NOMO-1 treated with DMSO at 0.1 percent for 48 hours (cell line): ENCODE results near the gene APOL3.
"Not testable (repeated sequence)": the region's sequence is repeated elsewhere in the genome, so short reads cannot be mapped to it uniquely, and the experiment has no call there.

Experiments used
- DNase-seq: peaks from one replicate; lab custom pipeline; 2025; ENCODE audit not compliant: unreplicated experiment; lab: John Stamatoyannopoulos, UW

Gene APOL3

GRCh38 chr22:36193171-36193570 lies 32.6 kb upstream of the APOL3 start:
- DNase-seq: no peak

GRCh38 chr22:36192542-36192941 lies 32.0 kb upstream of the APOL3 start:
- DNase-seq: no peak

- DNase-seq: no peak
Observed at GRCh38 chr22:36191106-36191836, 30.7 kb upstream of the APOL3 start.

GRCh38 chr22:36187862-36188261 lies 27.3 kb upstream of the APOL3 start:
- DNase-seq: not testable (repeated sequence)

GRCh38 chr22:36185828-36186624 lies 25.5 kb upstream of the APOL3 start:
- no peak for DNase-seq

GRCh38 chr22:36184433-36185025 lies 24.0 kb upstream of the APOL3 start:
- DNase-seq: no peak

- no peak for DNase-seq
Observed at GRCh38 chr22:36183446-36183845, 22.9 kb upstream of the APOL3 start.

- DNase-seq: no peak
Observed at GRCh38 chr22:36182857-36183256, 22.3 kb upstream of the APOL3 start.

- no peak for DNase-seq
Observed at GRCh38 chr22:36182056-36182455, 21.5 kb upstream of the APOL3 start.

- DNase-seq: no peak
Observed at GRCh38 chr22:36180928-36181327, 20.4 kb upstream of the APOL3 start.

GRCh38 chr22:36180038-36180880 lies 19.7 kb upstream of the APOL3 start:
- peak; percentile 58 for DNase-seq

- DNase-seq: no peak
Observed at GRCh38 chr22:36177160-36177559, 16.6 kb upstream of the APOL3 start.

GRCh38 chr22:36175892-36176291 lies 15.3 kb upstream of the APOL3 start:
- DNase-seq: no peak

GRCh38 chr22:36171941-36172340 lies 11.4 kb upstream of the APOL3 start:
- DNase-seq: no peak

GRCh38 chr22:36166518-36167220 lies 6.1 kb upstream of the APOL3 start:
- no peak for DNase-seq

- no peak for DNase-seq
Observed at GRCh38 chr22:36166086-36166485, 5.5 kb upstream of the APOL3 start.

GRCh38 chr22:36165141-36165540 lies 4.6 kb upstream of the APOL3 start:
- no peak for DNase-seq

GRCh38 chr22:36164621-36165020 lies 4.1 kb upstream of the APOL3 start:
- peak; percentile 94 for DNase-seq

- DNase-seq: no peak
Observed at GRCh38 chr22:36163497-36163896, 2.9 kb upstream of the APOL3 start.
